ENCODE data around the gene PTPRH.

The PTPRH gene, protein sequence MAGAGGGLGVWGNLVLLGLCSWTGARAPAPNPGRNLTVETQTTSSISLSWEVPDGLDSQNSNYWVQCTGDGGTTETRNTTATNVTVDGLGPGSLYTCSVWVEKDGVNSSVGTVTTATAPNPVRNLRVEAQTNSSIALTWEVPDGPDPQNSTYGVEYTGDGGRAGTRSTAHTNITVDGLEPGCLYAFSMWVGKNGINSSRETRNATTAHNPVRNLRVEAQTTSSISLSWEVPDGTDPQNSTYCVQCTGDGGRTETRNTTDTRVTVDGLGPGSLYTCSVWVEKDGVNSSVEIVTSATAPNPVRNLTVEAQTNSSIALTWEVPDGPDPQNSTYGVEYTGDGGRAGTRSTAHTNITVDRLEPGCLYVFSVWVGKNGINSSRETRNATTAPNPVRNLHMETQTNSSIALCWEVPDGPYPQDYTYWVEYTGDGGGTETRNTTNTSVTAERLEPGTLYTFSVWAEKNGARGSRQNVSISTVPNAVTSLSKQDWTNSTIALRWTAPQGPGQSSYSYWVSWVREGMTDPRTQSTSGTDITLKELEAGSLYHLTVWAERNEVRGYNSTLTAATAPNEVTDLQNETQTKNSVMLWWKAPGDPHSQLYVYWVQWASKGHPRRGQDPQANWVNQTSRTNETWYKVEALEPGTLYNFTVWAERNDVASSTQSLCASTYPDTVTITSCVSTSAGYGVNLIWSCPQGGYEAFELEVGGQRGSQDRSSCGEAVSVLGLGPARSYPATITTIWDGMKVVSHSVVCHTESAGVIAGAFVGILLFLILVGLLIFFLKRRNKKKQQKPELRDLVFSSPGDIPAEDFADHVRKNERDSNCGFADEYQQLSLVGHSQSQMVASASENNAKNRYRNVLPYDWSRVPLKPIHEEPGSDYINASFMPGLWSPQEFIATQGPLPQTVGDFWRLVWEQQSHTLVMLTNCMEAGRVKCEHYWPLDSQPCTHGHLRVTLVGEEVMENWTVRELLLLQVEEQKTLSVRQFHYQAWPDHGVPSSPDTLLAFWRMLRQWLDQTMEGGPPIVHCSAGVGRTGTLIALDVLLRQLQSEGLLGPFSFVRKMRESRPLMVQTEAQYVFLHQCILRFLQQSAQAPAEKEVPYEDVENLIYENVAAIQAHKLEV

DNA sequence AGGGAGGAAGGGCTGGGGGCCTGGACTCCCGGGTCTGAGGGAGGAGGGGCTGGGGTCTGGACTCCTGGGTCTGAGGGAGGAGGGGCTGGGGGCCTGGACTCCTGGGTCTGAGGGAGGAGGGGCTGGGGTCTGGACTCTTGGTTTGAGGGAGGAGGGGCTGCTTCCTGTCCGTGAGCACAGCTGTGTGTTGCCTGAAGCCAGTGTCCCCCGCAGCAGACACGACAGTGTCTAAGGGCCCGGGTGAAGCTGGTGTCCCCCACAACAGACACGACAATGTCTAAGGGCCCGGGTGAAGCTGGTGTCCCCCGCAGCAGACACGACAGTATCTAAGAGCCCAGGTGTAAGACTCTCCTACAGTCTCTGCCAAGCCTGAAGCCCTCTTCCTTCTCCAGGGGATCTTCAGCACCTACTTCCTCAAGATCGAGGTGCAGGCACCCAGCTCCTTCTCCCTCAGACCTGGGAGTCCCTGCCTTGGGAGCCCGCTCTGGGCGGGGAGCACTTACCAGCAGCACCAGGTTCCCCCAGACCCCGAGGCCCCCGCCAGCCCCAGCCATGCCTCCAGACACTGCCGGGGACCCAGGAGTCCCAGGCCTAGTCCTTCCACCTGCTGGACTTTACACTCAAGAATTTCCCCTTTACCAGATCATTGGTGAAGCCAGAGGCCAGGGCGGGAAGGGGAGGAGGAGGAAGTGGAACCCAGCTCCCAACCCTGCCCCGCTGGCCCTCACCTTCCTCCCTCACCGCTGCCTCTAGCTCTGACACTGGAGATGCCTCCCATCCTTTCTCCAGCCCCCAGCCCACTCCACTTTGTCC, at the start of gene PTPRH:
Gene PTPRH (minus strand): TSS at position 622 of the 813 bp plus-strand sequence. CDS start 68 bp downstream, at position 554.
- DNase-seq (ENCODE audit: low read depth) = no peak

DNA sequence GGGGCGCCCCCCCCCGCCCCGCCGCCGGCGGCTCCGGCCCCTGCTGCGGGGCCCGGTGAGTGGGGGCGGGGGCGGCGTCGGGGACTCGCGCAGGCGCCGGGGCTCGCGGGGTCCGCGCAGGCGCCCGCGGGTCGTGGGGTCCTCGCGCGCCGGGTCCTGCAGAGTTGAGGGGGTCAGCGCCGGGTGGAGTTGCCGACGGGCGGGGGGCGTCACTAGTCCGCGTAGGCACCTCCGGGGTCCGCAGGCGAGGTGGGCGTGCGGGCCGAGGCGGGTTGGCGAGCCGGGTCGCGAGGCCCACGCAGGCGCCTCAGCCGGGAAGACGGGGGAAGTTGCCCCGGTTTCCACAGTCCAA, 49.2 kb upstream of the PTPRH start:
- no peak for DNase-seq (ENCODE audit: low read depth)

DNA sequence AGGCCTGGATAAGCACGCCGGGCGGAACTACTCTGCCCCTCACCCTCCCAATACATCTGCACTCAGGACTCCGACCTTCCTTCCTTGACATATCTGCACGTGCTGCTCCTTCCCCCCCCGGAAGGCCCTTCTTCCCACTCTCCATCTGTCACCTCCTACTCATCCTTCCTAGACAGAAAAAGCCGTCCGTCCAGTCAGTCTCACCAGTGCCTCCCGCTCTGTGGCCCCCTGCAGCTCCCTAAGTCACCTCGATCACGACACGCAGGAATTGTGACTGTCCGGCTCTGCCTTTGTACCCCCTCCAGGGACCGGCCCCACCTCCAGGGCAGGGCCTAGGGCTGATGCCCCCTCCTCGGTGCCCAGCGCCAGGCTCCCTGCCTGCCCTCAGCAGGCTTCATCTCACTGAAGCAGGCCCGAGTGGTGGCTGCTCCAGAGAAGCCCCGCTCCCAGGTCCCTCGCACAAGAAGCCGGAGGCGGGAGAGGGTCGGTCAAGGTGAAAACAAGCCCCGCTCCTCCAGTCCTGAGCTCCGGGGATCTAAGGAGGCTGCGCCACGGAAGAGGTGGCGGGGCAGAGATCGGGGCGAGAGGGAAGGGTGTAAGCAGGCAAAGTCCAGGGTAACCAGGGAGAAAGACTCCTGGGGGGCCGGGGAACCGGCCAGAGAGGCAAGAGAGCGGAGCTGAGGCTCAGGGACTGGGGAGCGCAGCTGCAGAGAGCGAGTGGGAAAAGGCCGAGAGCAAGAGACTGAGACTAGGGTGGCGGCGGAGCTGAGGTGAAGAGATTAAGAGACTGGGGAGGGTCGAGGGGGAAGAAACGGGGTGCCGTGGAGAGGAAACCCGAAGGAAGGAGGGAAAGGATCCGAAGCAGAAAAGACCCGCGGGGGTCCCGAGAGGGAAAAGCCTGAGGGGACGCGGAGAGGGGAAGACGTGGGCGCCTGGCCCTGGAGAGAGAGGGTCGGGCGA, 48.4 kb upstream of the PTPRH start:
- DNase-seq (ENCODE audit: low read depth) = no peak

DNA sequence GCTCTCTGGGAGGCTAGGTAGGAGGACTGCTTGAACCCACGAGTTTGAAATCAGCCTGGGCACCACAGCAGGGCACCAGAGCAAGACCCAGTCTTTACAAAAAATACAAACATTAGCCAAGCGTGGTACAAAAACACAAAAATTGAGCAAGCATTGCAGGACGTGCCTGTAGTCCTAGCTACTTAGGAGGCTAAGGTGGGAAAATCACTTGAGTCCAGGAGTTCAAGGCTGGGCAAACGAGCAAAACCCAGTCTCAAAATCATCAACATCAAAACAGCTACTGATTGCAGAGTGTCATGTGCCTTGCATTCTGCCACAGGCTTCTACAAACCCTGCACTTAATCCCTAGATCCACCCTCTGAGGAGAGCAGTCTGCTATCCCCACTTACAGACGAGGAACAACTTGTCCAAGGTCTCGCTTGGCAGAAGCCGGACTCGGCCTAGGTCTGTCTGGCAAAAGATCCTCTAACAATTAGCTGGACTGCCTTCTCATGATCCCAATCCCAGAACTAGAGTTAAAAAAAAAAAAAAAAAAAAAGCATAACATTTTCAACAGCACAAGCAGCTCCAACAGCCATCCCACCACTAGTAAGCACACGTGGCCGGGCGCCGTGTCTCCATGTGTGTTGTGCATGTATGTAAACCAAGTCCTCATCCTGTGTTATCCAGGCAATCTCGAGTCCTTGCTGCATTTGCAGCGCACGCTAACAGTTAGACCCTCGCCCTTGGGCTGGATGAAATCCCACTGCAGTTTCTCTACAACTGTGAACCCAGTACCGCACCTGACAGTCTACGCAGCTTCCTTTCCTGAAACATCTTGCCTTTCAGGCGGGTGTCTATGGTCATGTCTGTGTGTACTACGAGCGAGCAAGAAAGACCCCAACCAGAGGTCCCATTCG, 47.5 kb upstream of the PTPRH start:
- DNase-seq (ENCODE audit: low read depth) = no peak

DNA sequence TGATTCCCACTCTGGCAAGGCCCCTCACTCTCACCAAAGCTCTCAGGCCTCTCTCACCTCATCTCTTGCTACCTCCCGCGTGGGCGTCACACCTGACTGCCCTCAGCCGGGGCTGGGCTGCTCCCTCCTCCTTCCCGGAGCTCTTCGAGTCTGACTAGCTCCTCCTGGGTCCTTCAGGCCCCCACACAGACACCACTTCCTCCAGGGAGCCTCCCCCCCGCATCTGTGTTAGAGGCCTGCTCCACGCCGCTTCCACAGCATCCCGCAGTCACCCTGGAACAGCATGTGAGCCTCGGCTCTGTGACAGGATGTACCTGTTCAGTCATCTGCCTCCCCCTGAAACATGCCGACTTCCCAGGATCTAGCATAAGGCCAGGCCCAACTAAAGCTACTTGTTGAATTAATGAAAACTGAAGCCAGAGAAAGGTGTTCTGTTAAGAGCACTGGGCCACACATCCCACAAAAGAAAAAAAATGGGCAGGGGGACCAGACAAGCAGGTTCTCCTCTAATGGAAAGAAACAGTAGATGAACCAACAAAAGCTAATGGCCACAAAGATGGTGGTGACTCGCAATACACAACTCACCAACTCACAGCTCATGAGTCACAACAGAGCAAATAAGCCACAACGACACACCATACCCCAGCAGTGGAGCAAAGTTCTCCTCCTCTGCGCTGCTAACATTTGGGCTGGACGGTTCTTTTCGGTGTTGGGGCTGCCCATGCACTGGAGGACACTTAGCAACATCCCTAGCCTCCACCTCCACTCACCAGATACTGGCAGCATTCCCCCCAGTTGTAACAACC, 46.5 kb upstream of the PTPRH start:
- no peak for DNase-seq (ENCODE audit: low read depth)

DNA sequence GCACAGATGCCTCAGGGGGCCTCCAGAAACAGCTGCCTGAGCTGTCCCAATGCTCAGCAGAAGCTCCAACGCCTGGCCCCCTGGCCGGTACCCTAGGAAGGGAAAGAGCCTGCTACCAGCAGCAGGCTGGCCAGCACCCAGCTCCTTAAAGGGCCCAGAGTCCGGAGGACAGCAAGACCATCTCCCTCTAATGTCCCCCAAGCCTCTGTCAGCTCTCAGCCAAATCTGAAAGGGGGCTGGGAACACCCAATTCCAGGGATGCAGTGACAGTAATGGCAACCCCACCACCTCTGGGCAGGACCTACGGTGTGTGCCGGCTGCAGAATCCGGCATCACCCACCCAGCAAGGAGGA, 45.3 kb upstream of the PTPRH start:
- DNase-seq (ENCODE audit: low read depth) = no peak

DNA sequence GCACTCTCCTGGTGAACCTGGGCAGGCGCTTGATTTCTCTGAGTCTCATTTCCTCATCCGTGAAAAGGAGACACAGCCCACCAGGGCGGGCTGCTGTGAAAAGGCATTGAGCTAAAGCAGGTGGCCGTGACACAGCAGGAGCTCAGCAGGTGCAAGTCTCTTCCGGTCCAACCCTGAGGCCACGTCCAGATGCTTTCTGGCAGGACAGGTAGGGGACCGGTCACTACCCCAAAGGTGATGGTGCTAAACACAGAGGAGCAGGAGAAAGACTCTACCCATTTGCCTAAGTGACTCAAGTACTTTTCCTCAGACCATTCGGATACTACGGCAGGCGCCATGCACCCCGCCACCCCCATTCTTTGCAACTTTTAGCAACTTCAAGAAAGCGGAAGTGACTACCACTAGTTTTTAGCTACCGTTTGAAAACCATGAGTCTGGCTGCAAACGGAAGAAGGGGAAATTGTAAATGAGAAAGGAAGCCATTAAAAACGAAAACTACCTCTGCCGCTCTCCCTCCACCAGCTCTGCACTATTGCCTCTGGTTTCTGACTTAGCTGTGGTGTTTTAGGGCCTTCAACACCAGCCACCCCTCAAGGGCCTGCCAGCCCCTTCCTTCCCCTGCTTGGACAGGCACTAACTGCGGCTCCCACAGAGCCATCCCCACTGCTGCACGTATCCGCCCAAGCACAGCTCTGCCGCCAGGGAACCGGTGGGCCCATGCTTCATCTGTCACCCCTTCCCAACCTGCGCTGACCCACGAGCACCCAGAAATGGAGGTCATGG, 44.7 kb upstream of the PTPRH start:
- DNase-seq (ENCODE audit: low read depth) = no peak

DNA sequence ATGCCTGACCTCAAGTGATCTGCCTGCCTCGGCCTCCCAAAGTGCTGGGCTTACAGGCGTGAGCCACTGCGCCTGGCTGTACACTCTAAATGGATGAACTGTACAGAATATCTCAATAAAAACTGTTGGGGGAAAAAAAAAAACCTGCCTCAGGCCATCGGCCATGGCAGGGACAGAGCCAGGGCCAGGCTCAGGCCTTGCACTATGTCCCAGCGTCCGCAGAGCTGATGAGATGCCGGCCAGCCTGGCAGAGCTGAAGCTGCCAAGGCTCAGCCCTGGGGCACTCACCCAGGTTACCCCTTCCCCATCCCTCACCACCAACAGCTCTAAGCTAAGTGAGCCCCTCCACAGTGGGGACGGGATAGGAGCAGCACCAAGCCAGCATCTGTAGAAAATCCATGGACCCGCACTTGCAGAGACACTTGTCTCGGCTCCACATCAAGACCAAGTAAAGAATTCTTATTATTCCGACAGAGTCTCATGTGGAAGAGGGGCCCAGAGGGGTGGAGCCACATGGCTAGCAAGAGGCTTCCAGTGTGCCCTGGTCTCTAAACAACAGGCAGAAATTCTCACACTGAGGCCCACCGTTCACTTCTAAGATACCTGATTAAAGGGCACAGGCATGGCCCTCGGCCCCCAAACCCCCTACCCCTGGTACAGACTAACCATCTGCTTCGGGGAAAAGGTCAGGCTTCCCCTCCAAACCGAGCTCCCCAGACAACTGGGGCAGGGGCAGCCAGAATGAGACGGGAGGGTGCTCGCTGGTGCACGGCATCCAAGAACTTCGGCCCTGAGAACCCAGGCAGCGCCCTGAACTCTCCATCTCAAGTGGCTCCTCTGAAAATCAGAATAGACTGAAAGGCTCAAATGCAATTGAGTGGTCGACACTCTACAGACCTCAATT, 43.7 kb upstream of the PTPRH start:
- no peak for DNase-seq (ENCODE audit: low read depth)

DNA sequence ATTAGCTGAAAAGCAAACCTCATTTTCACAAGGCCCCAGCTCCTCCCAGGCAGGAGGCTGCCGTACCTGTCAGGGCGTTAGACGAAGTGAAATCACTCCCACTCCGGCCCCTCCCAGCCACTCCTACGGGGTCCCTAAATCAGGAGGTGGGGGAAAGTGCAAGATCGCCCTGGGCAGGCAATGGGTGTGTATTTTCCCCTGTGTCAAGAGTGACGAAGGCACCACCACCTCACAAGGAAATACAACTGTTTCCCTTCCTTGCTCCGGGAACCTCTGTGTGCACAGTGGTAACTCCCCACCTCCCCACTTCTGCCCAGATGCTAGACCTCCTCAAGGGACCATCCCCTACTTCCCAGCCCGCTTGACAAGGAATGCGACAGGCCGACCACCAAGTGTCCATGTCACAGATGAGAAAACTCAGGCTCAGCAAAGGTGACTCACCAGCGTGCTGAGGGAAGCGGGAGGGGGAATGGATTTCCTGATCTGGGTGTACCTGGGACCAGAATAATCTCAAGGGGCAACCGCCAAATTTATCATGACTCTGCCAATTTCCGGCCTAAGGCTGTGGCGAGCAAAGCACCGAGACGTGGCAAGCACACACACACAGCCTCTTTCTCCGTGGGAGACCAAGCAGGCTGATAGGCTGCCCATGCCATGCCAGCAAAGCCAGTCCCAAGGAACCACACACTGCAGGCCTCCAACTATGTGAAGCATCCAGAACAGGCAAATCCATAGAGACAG, 42.2 kb upstream of the PTPRH start:
- no peak for DNase-seq (ENCODE audit: low read depth)

DNA sequence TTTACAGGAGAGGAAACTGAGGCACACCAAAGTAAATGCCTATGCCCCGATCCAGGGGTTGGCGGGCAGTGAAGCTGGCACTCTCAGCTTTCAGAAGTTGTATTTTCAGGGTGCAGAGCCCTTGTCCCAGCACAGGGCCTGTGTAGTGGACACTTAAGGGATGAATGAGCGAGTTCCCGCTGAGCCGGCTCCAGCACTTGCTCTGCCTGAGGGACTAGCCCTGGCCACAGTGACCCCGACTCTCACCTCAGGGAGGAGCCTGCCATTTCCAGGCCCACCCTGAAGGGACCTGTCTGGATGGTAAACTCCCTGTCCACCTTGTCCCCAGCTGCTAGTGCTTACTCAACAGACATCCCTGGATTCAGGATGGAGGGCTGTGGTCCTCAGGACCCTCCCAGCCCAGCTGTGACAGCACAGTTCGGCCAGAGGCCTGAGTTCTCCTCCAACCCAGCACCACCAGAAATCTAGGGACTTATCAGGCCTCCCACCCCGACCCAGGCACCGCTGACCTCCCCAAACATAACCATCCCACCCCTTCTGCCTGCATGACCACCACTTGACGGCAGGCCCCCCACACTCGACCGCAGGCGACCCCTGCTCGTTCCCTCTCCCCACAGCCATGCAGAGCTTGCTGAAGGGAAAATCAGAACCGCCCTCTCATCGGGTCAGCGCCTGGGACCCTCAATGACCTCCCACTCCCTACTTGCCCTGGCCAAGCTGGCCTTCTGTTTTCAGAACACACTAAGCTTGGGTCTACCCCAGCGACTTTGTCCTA, 41.1 kb upstream of the PTPRH start:
- DNase-seq (ENCODE audit: low read depth) = no peak

DNA sequence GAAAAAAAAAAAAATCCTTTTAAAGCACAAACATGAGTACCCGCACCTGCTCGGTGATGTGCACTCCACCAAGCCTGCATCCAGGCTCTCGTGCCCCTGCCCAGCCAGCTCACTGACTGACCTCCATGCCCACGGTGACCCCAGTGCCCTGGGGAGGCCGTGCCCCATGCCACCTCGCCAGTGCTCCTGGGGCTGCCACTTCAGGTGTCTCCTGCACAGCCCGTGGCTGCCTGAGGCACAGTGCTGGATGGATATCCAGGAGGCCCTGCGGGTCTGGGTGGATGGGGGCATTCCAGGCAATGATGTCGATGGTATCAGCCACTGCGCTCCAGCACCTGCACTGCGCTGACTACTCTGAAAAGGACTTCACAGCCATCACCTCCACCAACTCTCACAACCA, 40.5 kb upstream of the PTPRH start:
- DNase-seq (ENCODE audit: low read depth) = no peak

DNA sequence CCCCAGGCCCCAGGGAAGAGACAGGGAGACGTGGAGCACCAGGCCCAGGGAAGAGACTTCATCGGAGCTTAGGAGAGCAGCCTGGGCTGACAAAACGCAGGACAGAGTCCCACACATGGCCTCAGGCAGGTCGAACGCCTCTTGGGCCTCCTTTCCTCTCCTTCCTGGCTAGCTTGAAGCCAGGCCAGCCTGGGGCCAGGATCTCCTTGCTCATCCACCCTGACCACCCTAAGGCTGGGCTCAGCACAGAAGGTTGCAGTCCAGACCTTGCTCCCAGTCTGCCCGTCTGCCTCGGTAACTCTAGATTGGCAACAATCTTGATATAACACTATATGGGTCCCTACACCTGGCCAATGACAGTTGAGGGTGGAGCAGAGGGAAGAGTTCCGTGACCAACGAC, 39.4 kb upstream of the PTPRH start:
- DNase-seq (ENCODE audit: low read depth) = no peak

DNA sequence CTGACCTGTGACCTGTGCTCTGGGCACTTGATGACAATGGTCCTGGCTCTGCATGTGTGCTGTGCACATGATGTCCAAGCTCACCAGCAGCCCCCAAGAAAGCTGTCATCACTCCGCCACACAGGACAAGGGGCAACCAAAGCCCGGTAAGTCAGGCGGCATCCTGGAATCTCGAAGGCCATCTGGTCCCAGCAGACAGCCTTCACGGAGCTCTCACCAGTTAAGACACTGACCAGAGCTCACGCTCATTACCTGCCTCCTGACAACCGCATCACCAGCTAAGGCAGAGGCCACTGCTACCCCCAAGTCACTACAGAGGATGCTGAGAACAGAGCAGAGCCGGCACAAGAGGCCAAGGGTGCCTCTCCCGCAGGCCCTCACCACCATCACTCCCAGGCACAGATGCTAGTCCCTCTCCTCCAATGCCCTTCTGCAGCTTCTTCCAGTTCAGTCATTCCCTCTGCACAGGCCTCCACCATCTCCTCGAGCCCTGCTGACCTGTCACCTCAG, 38.9 kb upstream of the PTPRH start:
- DNase-seq (ENCODE audit: low read depth) = no peak

DNA sequence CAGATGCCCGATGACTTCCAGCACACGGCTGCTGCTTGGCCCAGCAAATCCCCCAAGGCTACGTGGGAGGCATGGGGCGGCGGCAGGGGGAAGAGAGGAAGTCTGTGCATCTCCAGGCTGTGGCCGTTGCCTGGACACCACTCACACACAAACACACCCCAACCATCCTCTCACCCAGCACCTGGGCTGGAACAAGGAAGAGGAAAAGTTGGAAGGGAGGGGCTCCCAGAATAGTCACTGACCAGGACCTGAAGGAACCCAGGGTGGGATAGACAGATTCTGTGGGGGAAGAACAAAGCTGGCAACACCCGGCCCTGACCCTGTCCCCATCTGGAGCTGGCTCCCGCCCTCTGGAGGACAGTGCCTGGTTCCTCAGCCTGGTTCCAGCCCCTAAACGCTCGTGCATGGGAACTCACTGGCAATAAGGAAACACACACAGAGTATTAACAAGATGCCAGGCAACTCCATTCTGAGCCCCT, 38.4 kb upstream of the PTPRH start:
- no peak for DNase-seq (ENCODE audit: low read depth)

Data from non-pigmented ciliary epithelial cell (primary cell).